Esophagus squamous epithelium (tissue), 5 donors: Measurements from ENCODE around the gene TMTC2. TPM values are rescaled to one million over a fixed set of nuclear protein-coding genes. Genes with fewer than 3 reads are reported as not detected.

ENCODE experiments used
- DNase-seq: peaks from one replicate; lab custom pipeline; 2025; lab: John Stamatoyannopoulos, UW
- H3K27ac ChIP-seq, 4 donors: fragments of 200-600 bp; sonication (generic); one replicate each; pipeline ENCODE4 v1.5.1; 2016 to 2019; ENCODE audit warnings: mild to moderate bottlenecking in 1 of 4
- H3K27me3 ChIP-seq, 4 donors: fragments of 200-600 bp; sonication (generic); 1 replicate in 3 of 4; 2 replicates in 1 of 4; pipeline versions ENCODE4 v1.5.1 to v1.6.0; 2017 to 2021; ENCODE audit warnings: antibody characterized with exemption in 1 of 4
- H3K36me3 ChIP-seq, 3 donors: fragments of 200-600 bp; sonication (generic); one replicate each; pipeline ENCODE4 v1.5.1; 2016 to 2019
- H3K4me1 ChIP-seq, 3 donors: fragments of 200-600 bp; sonication (generic); one replicate each; pipeline ENCODE4 v1.5.1; 2017 to 2019
- H3K4me3 ChIP-seq, 4 donors: fragments of 200-600 bp; sonication (generic); 1 replicate in 3 of 4; 2 replicates in 1 of 4; pipeline ENCODE4 v1.5.1; 2016 to 2019; ENCODE audit warnings: mild to moderate bottlenecking in 2 of 4, moderate library complexity in 1 of 4
- H3K9me3 ChIP-seq, 3 donors: fragments of 200-600 bp; sonication (generic); one replicate each; pipeline ENCODE4 v1.5.1; 2016 to 2019
- CTCF ChIP-seq, 6 experiments: fragments of 450-650 bp in 4 of 6; fragments of 200-600 bp in 2 of 6; sonication (generic) in 2 of 6; IDR thresholded peaks; one replicate each; pipeline ENCODE4 v1.5.1; 2016 to 2019; ENCODE audit warnings: antibody characterized with exemption in 6 of 6, mild to moderate bottlenecking in 4 of 6, moderate library complexity in 4 of 6
- POLR2A ChIP-seq, 4 donors: fragments of 450-650 bp; IDR thresholded peaks; one replicate each; pipeline ENCODE4 v1.6.1; 2017; ENCODE audit warnings: antibody characterized with exemption in 4 of 4, mild to moderate bottlenecking in 4 of 4, moderate library complexity in 3 of 4
- WGBS, 2 donors: methylation state at CpG; one replicate each; pipeline ENCODE4 v1.1.5; 2018; 5-methylcytosine and 5-hydroxymethylcytosine counted together
- intact Hi-C: fragments of 100-400 bp; cut with DNase I; formaldehyde crosslinking; loops from one replicate; pipeline ENCODE4 v1.15.0; 2022
- total RNA-seq, 4 donors: library from RNA; depleted of rRNA; stranded (reverse); fragments of >200 nt; gene quantifications; one replicate each; pipeline ENCODE4 v1.1.0, GENCODE V29; 2016
- donor health status: DM: yes; HTN: yes; CAD: no.

Gene TMTC2
- total RNA-seq, 4 donors from 2014 or later: 18.3 to 27.0 (median 21.8) TPM

DNA sequence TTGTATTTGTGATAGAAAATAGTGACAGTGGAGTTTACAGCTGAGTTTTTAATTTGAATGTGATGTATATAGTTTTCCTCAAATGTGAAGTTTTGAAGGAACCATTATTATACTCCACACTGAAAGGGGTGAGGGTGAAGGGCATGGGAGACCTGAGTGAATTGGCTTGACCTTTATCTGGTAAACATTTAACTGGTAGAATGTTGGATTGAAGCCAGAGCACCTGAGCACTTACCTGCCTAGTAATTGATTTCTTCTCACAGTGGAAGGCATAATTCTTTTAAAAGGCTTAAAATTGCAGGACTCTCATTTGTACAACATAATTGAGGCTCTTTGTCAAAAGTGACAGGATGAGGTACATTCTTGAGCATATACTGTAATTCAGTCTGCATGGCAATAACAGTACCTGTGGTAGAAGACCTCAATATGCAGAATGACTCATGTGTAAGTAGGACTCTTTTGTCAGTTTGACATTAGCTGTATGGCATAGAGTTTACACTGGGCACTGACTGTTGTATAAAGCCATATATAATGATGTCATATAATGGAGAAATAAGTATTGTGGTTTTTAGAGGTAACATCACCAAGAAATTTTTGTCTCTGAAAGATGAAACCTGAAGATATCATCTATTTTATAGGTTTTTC, 309.6 kb downstream of the TMTC2 start:
- Histone ChIP-seq H3K4me3 (no peak overlapping the region), H3K9me3 (no peaks in the 10 kb centered on the region), H3K36me3 (peaks cover 0 to 10% (median 0%) of the 10 kb centered on the region in 3 donors), H3K27ac (no peak overlapping the region), H3K27me3 (no peaks in the 10 kb centered on the region), H3K4me1 (no peaks in the 10 kb centered on the region)
- no peak for TF ChIP-seq CTCF (IDR thresholded peaks at IDR 0.05)
- TF ChIP-seq POLR2A (IDR thresholded peaks at IDR 0.05): no peak
- no peak for DNase-seq
- intact Hi-C loops: no loop called here

DNA sequence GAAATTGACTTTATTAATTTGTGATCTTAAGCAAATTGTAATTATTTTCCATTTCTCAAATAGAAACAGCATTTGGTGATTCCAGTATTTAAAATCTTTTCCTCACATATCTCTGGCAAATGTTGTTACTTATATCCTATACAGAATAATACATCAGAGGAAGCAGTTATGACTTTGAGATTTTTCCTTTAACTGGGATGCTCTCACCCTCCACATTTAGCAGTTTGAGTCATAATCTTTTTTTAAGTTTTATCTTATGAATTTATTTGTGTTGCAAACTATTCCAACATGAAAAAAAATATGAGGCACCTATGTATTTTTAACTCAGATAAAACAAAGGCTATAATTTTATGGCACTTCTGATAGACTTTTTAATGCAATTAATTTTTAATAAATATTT, 311.8 kb downstream of the TMTC2 start:
- no peaks in the 10 kb centered on the region for H3K4me1 ChIP-seq
- TF ChIP-seq CTCF (IDR thresholded peaks at IDR 0.05) (no peak), POLR2A (IDR thresholded peaks at IDR 0.05) (no peak)
- DNase-seq: no peak
- peaks cover 0 to 8% (median 0%) of the 10 kb centered on the region in 3 donors for H3K36me3 ChIP-seq
- H3K27me3 ChIP-seq: no peaks in the 10 kb centered on the region
- H3K9me3 ChIP-seq: no peaks in the 10 kb centered on the region
- intact Hi-C loops: no loop called here
- H3K27ac ChIP-seq: no peak overlapping the region
- no peak overlapping the region for H3K4me3 ChIP-seq

DNA sequence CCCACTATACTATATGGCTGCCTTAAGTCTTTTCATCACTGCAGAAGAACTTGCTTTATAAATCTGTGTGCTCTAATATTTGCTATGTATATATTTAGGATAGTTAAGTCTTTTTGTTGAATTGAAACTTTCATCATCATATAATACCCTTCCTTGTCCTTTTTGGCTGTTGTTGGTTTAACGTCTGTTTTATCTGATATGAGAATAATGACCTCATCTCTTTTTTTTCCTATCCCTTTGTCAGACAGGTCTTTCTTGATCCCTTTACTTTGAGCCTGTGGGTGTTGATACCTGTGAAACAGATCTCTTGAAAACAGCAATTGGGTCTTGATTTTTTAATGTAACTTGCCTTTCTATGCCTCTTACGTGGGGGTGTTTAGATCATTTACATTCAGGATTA, 316.3 kb downstream of the TMTC2 start:
- H3K27ac ChIP-seq: no peak overlapping the region
- TF ChIP-seq CTCF (IDR thresholded peaks at IDR 0.05): no peak
- TF ChIP-seq POLR2A (IDR thresholded peaks at IDR 0.05): no peak
- DNase-seq: no peak
- no peaks in the 10 kb centered on the region for H3K4me1 ChIP-seq
- intact Hi-C loops: no loop called here
- 43 to 48% methylated on average over 2 of the region's 2 CpGs for WGBS, 2 donors
- no peaks in the 10 kb centered on the region for H3K27me3 ChIP-seq
- no peaks in the 10 kb centered on the region for H3K9me3 ChIP-seq
- peaks cover 0 to 17% (median 0%) of the 10 kb centered on the region in 3 donors for H3K36me3 ChIP-seq
- no peak overlapping the region for H3K4me3 ChIP-seq

DNA sequence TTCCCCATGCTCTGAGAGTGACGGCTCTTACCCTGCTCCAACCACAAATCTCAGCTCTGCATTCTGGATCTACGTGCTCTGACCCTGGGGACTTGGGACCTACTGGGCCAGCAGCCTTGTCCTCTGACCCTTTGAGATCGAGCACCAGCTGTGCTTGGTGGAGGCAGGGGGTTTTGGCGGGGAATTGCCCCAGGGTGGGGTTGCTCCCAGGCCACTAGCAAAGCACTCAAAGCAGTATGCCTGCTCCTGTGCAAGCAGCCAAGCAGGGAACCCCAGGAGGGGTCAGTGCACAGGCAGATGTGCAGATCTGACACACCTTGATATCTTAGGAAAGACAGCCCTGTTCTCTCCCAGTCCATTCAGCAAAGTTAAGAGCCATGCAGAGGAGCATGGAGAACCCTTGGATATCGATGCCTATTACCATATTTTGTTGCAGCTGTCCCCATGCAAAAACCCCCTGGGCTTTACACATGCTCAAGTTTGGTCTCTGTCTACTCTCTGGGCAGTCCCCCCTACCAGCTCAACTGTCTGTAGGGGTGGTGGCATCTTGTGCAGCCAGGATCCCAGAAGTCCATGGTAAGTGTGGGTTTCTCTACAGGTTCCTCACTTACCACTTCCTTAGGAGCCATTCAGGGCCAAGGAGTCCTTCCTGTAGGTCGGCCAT, 319.0 kb downstream of the TMTC2 start:
- no peak for DNase-seq
- H3K4me1 ChIP-seq: no peaks in the 10 kb centered on the region
- no peak overlapping the region for H3K4me3 ChIP-seq
- no peaks in the 10 kb centered on the region for H3K27me3 ChIP-seq
- peaks cover 0 to 42% (median 0%) of the 10 kb centered on the region in 3 donors for H3K36me3 ChIP-seq
- 84 to 100% methylated on average over 2 to 3 of the region's 6 CpGs for WGBS, 2 donors
- TF ChIP-seq POLR2A (IDR thresholded peaks at IDR 0.05) (no peak), CTCF (IDR thresholded peaks at IDR 0.05) (no peak)
- intact Hi-C loops: no loop called here
- H3K9me3 ChIP-seq: peaks cover 0 to 9% (median 0%) of the 10 kb centered on the region in 3 donors
- H3K27ac ChIP-seq: no peak overlapping the region

DNA sequence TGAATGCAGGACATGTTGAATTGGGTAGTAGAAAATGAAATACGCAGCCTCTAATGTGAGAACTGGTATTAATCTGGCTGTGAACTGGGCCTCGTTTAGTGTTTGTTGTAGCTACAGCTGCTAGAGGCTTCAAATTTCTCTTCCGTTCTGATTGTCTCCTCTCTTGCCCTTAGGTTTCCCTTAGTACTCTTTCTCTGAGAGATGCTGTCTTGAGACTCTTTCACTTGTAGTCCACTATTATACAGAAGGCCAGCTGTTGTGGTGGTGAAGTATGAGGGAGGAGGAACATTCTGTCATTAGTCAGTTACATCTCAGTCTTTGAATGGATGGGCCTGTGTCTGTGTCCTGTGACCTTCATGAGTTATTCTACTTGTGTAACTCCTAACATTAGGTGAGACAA, 322.0 kb downstream of the TMTC2 start:
- no peak for DNase-seq
- intact Hi-C loops: no loop called here
- no peak overlapping the region for H3K27ac ChIP-seq
- H3K27me3 ChIP-seq: no peaks in the 10 kb centered on the region
- H3K4me1 ChIP-seq: no peaks in the 10 kb centered on the region
- WGBS, 2 donors: 56 to 59% methylated on average over 3 of the region's 3 CpGs
- no peak for TF ChIP-seq POLR2A (IDR thresholded peaks at IDR 0.05)
- TF ChIP-seq CTCF (IDR thresholded peaks at IDR 0.05): no peak
- H3K4me3 ChIP-seq: no peak overlapping the region
- H3K36me3 ChIP-seq: peaks cover 0 to 51% (median 0%) of the 10 kb centered on the region in 3 donors
- peaks cover 0 to 13% (median 0%) of the 10 kb centered on the region in 3 donors for H3K9me3 ChIP-seq
